Endothelial cell of hepatic sinusoid (primary cell): ENCODE results near the gene CYSRT1.

ENCODE experiments used
- in situ Hi-C: cut with HindIII; loops from 2 replicates; pipeline ENCODE4 v1.10.0; 2017; ENCODE audit warnings: low sequenced_read_pairs

The CYSRT1 gene

GRCh38 chr9:137205126-137206069 is 19.6 kb upstream of the CYSRT1 start, which contains the start of the genes NDOR1 and TMEM203:
TSS of gene NDOR1 (plus strand) at chr9:137205700. CDS start at chr9:137205778, 78 bp downstream.
TSS of gene TMEM203 (minus strand) at chr9:137205648. CDS start at chr9:137205414, 234 bp downstream.
- in situ Hi-C loops = no loop called here

- in situ Hi-C loops = no loop called here
Measured at GRCh38 chr9:137206602-137207001, 18.4 kb upstream of the CYSRT1 start.

- in situ Hi-C loops = no loop called here
Measured at GRCh38 chr9:137211532-137211931, 13.4 kb upstream of the CYSRT1 start.

DNA sequence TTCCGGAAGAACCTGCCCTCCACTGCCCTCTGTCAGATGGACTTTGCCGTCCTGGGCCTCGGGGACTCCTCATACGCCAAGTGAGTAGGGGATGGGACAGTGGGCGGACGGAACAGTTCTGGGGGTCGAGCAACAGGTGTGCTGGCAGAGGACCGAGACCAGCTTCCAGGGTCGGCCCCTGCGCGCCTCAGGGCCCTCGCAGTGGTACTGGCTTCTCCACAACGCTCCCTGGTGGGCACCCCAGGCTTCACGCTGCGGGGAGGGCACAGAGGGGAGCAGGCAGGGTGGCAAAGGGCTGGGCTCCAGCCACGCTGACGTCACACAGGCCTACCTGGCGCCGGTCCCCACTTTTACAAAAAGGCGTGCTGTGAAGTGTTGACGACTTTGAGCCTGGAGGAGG is 12.5 kb upstream of the CYSRT1 start:
- in situ Hi-C loops = no loop called here

GRCh38 chr9:137213160-137214060 is 11.6 kb upstream of the CYSRT1 start:
- in situ Hi-C loops = no loop called here

DNA sequence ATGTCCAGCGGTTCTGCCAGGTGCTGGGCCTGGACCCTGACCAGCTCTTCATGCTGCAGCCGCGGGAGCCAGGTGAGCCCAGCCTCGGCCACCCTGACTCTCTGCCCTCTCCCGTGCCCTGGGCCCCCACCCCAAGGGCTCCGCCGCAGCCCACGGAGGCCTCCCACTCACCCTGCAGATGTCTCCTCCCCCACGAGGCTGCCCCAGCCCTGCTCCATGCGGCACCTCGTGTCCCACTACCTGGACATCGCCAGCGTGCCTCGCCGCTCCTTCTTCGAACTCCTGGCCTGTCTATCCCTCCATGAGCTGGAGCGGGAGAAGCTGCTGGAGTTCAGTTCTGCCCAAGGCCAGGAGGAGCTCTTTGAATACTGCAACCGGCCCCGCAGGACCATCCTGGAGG is 10.4 kb upstream of the CYSRT1 start:
- in situ Hi-C loops = no loop called here

GRCh38 chr9:137215196-137215986 is 9.6 kb upstream of the CYSRT1 start:
- in situ Hi-C loops = no loop called here

DNA sequence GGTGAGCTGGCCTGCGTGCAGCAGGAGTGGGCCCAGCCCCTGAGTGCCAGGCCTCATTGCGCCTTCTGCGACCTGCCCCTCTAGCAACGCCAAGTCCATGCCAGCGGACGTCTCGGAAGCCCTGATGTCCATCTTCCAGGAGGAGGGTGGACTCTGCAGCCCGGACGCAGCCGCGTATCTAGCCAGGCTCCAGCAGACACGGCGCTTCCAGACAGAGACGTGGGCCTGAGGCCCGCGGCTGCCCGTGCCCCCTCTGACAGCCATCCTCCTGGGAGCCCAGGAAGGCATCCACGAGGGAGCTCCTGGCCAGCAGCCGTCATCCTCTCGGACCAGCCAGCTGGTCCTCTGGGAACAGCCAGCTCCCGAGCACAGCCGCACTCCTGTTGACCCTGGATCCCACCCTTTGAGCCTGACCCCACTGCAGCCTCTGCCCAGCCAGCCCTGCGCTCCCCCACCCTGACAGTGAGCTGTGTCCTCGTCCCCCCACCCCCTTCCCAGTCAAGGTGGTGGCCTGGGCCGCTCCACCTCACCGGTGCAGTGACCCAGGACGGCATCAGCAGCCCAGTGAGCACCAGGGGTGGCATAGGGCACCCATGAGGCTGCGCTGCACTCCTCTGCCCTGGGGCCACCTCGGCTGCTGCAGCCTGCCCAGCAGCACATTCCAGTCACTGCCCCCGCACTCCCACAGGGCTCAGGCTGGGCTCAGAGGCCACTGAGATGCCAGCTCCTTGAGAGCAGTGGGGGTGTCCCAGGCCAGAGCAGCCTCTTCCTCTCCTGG is 8.6 kb upstream of the CYSRT1 start:
- in situ Hi-C loops = no loop called here

DNA sequence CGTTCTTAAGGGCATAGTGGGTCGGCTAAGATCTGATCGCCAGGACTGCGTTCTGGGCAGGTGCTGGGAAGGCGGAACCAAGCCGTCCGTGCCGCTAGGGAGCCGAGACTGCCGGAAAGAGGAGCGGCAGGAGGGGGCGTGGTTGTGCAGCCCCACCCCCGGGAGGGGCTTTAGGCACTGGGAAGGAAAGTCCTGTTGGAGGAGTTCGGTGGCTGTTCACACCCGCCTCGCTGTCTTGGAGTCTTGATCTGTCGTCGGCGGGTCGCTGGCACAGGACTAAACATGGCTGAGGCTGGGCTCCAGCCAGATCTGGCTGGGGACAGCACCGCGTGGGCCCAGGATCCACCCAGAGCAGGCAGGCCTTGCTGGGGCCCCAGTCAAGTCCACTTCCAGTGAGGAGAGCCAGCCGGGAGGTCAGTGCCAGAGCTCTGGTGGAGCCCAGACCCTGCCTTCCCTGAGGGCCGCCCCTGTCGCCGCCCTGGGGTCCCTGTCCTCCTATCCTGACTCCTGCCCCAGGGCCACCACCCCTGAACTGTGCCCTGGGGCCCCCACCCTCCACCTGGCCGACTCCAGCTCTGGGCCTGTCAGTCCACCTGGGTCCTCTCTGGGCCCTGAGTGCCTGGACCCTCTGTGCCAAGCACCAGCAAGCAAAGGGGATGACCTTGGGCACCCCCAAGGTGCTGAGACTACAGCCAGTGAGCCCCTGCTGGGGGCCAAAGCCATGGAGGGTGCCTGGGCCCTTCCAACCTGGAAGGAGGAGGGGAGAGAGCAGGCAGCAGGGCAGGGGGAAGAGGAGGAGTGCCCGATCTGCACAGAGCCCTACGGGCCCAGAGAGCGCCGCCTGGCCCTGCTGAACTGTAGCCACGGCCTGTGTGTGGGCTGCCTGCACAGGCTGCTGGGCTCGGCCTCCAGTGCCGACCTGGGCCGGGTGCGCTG is 7.4 kb upstream of the CYSRT1 start:
- in situ Hi-C loops = no loop called here

GRCh38 chr9:137218212-137218753 is 6.7 kb upstream of the CYSRT1 start:
- in situ Hi-C loops = no loop called here

DNA sequence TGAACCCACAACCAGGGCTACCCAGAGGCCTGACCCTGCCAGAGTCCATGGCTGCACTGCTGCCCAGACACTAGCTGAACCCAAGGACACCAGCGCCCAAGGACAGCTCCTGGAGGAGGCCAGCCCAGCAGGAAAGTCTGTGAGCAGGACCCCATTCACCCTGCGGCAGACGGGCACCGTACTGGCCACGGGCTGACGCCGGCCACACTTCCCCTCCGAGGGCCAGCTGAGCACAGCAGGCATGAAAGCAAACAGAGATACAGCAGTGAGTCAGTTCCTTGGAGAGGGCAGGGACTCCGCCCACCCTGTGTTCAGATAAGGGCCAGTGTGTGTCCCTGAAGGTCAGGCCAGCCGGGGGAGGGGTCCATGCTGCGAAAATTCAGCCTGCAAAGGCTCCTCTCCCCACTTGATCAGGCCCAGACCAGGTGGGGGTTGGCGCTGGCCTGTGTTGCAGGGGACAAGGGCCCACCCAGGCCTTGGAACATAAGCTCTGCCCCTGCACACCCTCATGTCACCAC is 6.2 kb upstream of the CYSRT1 start:
- in situ Hi-C loops = no loop called here

- in situ Hi-C loops = loop anchor here (5.0 kb wide), 1 partner anchor 53 kb away; no protein-coding TSS in a partner anchor
Measured at GRCh38 chr9:137219757-137220316, 5.1 kb upstream of the CYSRT1 start.

DNA sequence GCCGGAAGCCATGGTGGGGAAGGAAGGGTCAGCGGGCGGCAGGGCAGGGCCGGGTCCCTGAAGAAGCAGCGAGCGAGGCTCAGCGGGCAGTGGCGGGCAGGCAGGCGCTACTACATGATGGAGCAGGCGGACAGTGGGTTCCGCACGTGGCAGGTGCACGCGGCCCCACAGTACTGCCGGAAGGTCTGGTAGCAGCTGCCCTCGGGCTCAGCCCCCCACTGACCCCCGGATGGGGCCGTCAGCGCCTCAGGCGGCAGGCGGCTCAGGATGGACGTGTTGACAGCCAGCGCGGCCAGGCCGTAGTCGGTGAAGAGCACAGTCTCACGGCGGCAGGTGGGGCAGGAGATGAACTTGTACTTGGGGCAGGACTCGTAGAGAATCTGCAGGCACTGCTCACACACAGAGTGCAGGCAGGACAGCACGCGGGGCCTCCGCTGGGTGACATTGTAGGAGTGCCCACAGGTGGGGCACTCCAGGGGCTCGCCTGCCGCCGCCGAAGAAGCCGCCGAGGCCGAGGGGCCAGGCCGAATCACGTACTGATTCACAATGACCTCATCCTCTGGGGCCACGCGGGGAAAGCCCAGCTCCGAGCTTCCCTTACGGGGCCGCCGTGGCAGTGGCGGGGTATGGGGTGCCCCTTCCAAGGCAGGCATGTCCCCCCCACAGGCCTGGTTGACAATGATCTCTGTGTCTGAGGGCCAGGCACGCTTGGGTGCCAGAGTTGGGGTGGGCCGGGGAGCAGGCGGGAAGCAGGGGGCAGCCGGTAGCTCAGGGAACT is 4.5 kb upstream of the CYSRT1 start:
- in situ Hi-C loops = loop anchor here (5.0 kb wide), 1 partner anchor 53 kb away; no protein-coding TSS in a partner anchor

- in situ Hi-C loops = loop anchor here (5.0 kb wide), 1 partner anchor 54 kb away; no protein-coding TSS in a partner anchor
Measured at GRCh38 chr9:137221095-137221505, 3.9 kb upstream of the CYSRT1 start.

- in situ Hi-C loops = loop anchor here (5.0 kb wide), 1 partner anchor 54 kb away; no protein-coding TSS in a partner anchor
Measured at GRCh38 chr9:137221506-137222111, 3.4 kb upstream of the CYSRT1 start.
